K562 (cell line): Measurements from ENCODE around the gene CCR7. TPM values are rescaled to one million over a fixed set of nuclear protein-coding genes. Genes with fewer than 3 reads are reported as not detected.

ENCODE experiments used
- ATAC-seq: fragments of 200-7000 bp; cut with Tn5 transposase; 3 replicates; pipeline ENCODE4 v1.9.1; 2020; ENCODE audit warnings: moderate library complexity
- BruUV-seq: library from RNA; stranded (reverse); fragments of 400-500 nt; replicated peaks from 2 replicates; lab custom pipeline; 2021; lab: Mats Ljungman, UMichigan
- CTCF ChIA-PET: fragments of 300-600 bp; formaldehyde crosslinking; extraction: SDS; loops from one replicate; lab custom pipeline; 2021; ENCODE audit warnings: low intra/inter-chr PET ratio; lab: Yijun Ruan, JAX
- POLR2A ChIA-PET: fragments of 300-600, 350-650 bp; sonication (Branson Sonifier 250); formaldehyde crosslinking; extraction: SDS; loops from one replicate; lab custom pipeline; 2021; ENCODE audit warnings: antibody characterized with exemption, inconsistent platforms; lab: Yijun Ruan, JAX
- DNase-seq, 4 experiments: peaks; one replicate each; pipeline versions ENCODE4 v3.0.0 to v3.0.0-alpha.2; 2011 to 2018; ENCODE audit warnings: low spot score in 3 of 4, mixed read lengths in 3 of 4; ENCODE audit errors: extremely low read depth in 1 of 4
- FAIRE-seq: peaks from 2 replicates; lab custom pipeline; 2011; peaks lifted over from hg19 to GRCh38; lab: Jason Lieb, UNC
- H2AFZ ChIP-seq: 2 replicates; pipeline ENCODE4 v1.6.0; 2011; ENCODE audit warnings: low read depth, low read length, control low read depth, inconsistent platforms
- H3K27ac ChIP-seq: fragments of 200-600 bp; 3 replicates; pipeline ENCODE4 v1.8.0; 2011; ENCODE audit warnings: low read depth, mild to moderate bottlenecking, control low read depth, inconsistent platforms, low read length, moderate library complexity, mixed read lengths; ENCODE audit errors: extremely low read depth
- H3K27me3 ChIP-seq, 2 experiments: fragments of 300-600 bp in 1 of 2; 2 replicates in 1 of 2; 3 replicates in 1 of 2; pipeline versions ENCODE4 v1.6.0 to v1.8.0; 2011; ENCODE audit warnings: inconsistent platforms in 2 of 2, low read length in 2 of 2, mild to moderate bottlenecking in 1 of 2, mixed read lengths in 1 of 2, moderate library complexity in 1 of 2; ENCODE audit not compliant: control insufficient read depth in 2 of 2, insufficient read depth in 2 of 2
- H3K36me3 ChIP-seq: fragments of 300-600 bp; 3 replicates; pipeline ENCODE4 v1.8.0; 2011; ENCODE audit warnings: mild to moderate bottlenecking, low read length, inconsistent platforms; ENCODE audit not compliant: control insufficient read depth, insufficient read depth
- H3K4me1 ChIP-seq, 2 experiments: fragments of 200-600 bp in 1 of 2; replicated peaks in 1 of 2; 2 replicates in 1 of 2; 3 replicates in 1 of 2; pipeline versions ENCODE4 v1.5.1 to v1.8.0; 2011; ENCODE audit warnings: inconsistent platforms in 2 of 2, low read length in 2 of 2, mild to moderate bottlenecking in 1 of 2, mixed read lengths in 1 of 2, moderate library complexity in 1 of 2; ENCODE audit not compliant: control insufficient read depth in 2 of 2, insufficient read depth in 2 of 2
- H3K4me2 ChIP-seq: 2 replicates; pipeline ENCODE4 v1.6.1; 2011; ENCODE audit warnings: low read length, control low read depth, inconsistent platforms, mixed read lengths; ENCODE audit not compliant: insufficient read depth
- H3K4me3 ChIP-seq: fragments of 200-600 bp; sonication (generic), shearing (Covaris generic); 2 replicates; pipeline ENCODE4 v1.5.1; 2016; ENCODE audit warnings: control low read depth, inconsistent platforms
- H3K79me2 ChIP-seq: fragments of 200-600 bp; 3 replicates; pipeline ENCODE4 v1.8.0; 2011; ENCODE audit warnings: low read length, inconsistent platforms; ENCODE audit not compliant: control insufficient read depth, insufficient read depth
- H3K9ac ChIP-seq, 2 experiments: 2 replicates each; pipeline versions ENCODE4 v1.6.0 to v1.6.1; 2011; ENCODE audit warnings: low read depth in 2 of 2, low read length in 2 of 2, control low read depth in 1 of 2, inconsistent platforms in 1 of 2, mild to moderate bottlenecking in 1 of 2, mixed read lengths in 1 of 2; ENCODE audit not compliant: insufficient read depth in 1 of 2
- H3K9me1 ChIP-seq: one replicate; pipeline ENCODE4 v1.6.0; 2011; ENCODE audit warnings: inconsistent platforms, mild to moderate bottlenecking, low read length, moderate library complexity; ENCODE audit not compliant: control insufficient read depth, insufficient read depth
- H3K9me3 ChIP-seq: replicated peaks from 2 replicates; pipeline ENCODE4 v1.5.1; 2011; ENCODE audit warnings: low read depth, low read length, inconsistent platforms; ENCODE audit not compliant: control insufficient read depth, insufficient read depth
- H4K20me1 ChIP-seq: replicated peaks from 2 replicates; pipeline ENCODE4 v1.6.1; 2011; ENCODE audit warnings: low read length, inconsistent platforms, mixed read lengths; ENCODE audit not compliant: control insufficient read depth, insufficient read depth
- ELK1 ChIP-seq: sonication (generic); formaldehyde crosslinking; IDR thresholded peaks from 2 replicates; pipeline ENCODE4 v1.8.1; 2022; ENCODE audit warnings: missing genetic modification reagents
- ETV1 ChIP-seq: fragments of 450-650 bp; conservative IDR thresholded peaks from 2 replicates; pipeline ENCODE4 v1.6.1; 2016; ENCODE audit warnings: missing genetic modification characterization, control low read depth, low read depth, missing compliant biosample characterization
- ZNF24 ChIP-seq: fragments of 450-650 bp; IDR thresholded peaks from 2 replicates; pipeline ENCODE4 v1.6.1; 2016
- WGBS: fragments of 100-300 bp; shearing (Covaris generic); methylation state at CpG from one replicate; pipeline ENCODE4 v1.1.6; 2016; ENCODE audit warnings: low coverage, mixed read lengths; ENCODE audit not compliant: insufficient coverage; ENCODE audit errors: missing lambda C conversion rate; 5-methylcytosine and 5-hydroxymethylcytosine counted together
- in situ Hi-C: fragments of 300-500 bp; cut with MboI; formaldehyde crosslinking; loops from 4 replicates; pipeline ENCODE4 v1.15.0; 2018; ENCODE audit warnings: inconsistent platforms, mixed read lengths
- intact Hi-C: fragments of 100-400 bp; cut with micrococcal nuclease; formaldehyde crosslinking; loops from 2 replicates; pipeline ENCODE4 v1.14.2; 2022
- polyA plus RNA-seq, 8 experiments: library from polyadenylated mRNA; depleted of rRNA in 4 of 8; stranded (reverse) in 5 of 8; unstranded in 3 of 8; fragments of >200 nt; fragmentation: Nextera tagmentation in 2 of 8; fragmentation: Illumina TruSeq in 1 of 8; extraction: Ambion mirVana in 2 of 8; extraction: Trizol in 1 of 8; gene quantifications; 2 replicates each; pipeline versions ENCODE4 v1.2.1 to v1.2.3, GENCODE V29; 2011 to 2014; ENCODE audit warnings: inconsistent platforms in 1 of 8, missing spikeins in 1 of 8
- total RNA-seq, 7 experiments: library from RNA; depleted of rRNA in 6 of 7; stranded (reverse); fragments of >200 nt in 6 of 7; fragmentation: Illumina TruSeq in 2 of 7; extraction: Trizol in 2 of 7; gene quantifications; 2 replicates each; pipeline versions ENCODE4 v1.2.1 to v1.2.3, GENCODE V29; 2011 to 2021; ENCODE audit warnings: low replicate concordance in 1 of 7

Gene CCR7
- total and polyA plus RNA-seq, 9 of the 15 experiments (the other 6 are each of a cell fraction or from before 2014, with no cell fraction given), result 0.14 to 1.4 (median 0.56) TPM

GRCh38 chr17:40515011-40515410, 50.3 kb downstream of the CCR7 start:
- TF ChIP-seq ELK1 (CRISPR knock-in tag) (no peak), ETV1 (tag) (no peak), ZNF24 (no peak)
- POLR2A ChIA-PET, result no interaction called here

More at GRCh38 chr17:40515011-40515410, 50.3 kb downstream of the CCR7 start:
- H3K9me1 ChIP-seq, result no peaks in the 10 kb centered on the region
- no peak overlapping the region for H2AFZ ChIP-seq
- intact Hi-C loops, result no loop called here
- DNase-seq, result no peak
- H3K9ac ChIP-seq, result no peak overlapping the region
- no peaks in the 10 kb centered on the region for H4K20me1 ChIP-seq
- in situ Hi-C loops, result no loop called here
- no TSS peak for BruUV-seq
- 74% methylated on average over 4 of the region's 4 CpGs for WGBS
- H3K4me2 ChIP-seq, result no peak overlapping the region
- no peak for ATAC-seq
- no peak overlapping the region for H3K4me3 ChIP-seq
- H3K4me1 ChIP-seq, result peaks cover 30 to 41% of the 10 kb centered on the region in 2 experiments
- FAIRE-seq, result no peak
- no peaks in the 10 kb centered on the region for H3K27me3 ChIP-seq
- no peak overlapping the region for H3K27ac ChIP-seq
- no peaks in the 10 kb centered on the region for H3K36me3 ChIP-seq
- CTCF ChIA-PET, result no interaction called here
- no peaks in the 10 kb centered on the region for H3K9me3 ChIP-seq
- no peaks in the 10 kb centered on the region for H3K79me2 ChIP-seq
